H9 (cell line): ENCODE measurements around the gene PAQR5. TPM values are rescaled to one million over a fixed set of nuclear protein-coding genes. Genes with fewer than 3 reads are reported as not detected.

Experiments used
- DNase-seq: peaks from one replicate; pipeline ENCODE4 v3.0.0-alpha.2; 2017
- H2AFZ ChIP-seq: one replicate; pipeline ENCODE4 v1.6.1; 2013; ENCODE audit warnings: mild to moderate bottlenecking, low read length, control low read depth, moderate library complexity
- H2AK5ac ChIP-seq: 2 replicates; pipeline ENCODE4 v1.6.1; 2013; ENCODE audit warnings: low read length, control low read depth, mixed read lengths; ENCODE audit not compliant: insufficient read length
- H2BK120ac ChIP-seq: one replicate; pipeline ENCODE4 v1.6.1; 2013; ENCODE audit warnings: low read depth, mild to moderate bottlenecking, low read length, control low read depth, inconsistent platforms; ENCODE audit not compliant: poor library complexity, severe bottlenecking
- H2BK12ac ChIP-seq: 2 replicates; pipeline ENCODE4 v1.6.1; 2013; ENCODE audit warnings: low read length, control low read depth, mixed read lengths, low read depth; ENCODE audit not compliant: insufficient read length
- H2BK15ac ChIP-seq: 2 replicates; pipeline ENCODE4 v1.6.1; 2013; ENCODE audit warnings: low read depth, low read length, control low read depth
- H2BK20ac ChIP-seq: one replicate; pipeline ENCODE4 v1.6.1; 2013; ENCODE audit warnings: low read depth, mild to moderate bottlenecking, low read length, control low read depth, inconsistent platforms; ENCODE audit not compliant: poor library complexity, severe bottlenecking
- H2BK5ac ChIP-seq: 2 replicates; pipeline ENCODE4 v1.6.1; 2013; ENCODE audit warnings: low read length, control low read depth, mixed read lengths; ENCODE audit not compliant: insufficient read length
- H3K14ac ChIP-seq: 2 replicates; pipeline ENCODE4 v1.6.1; 2013; ENCODE audit warnings: low read length, control low read depth; ENCODE audit not compliant: insufficient read depth
- H3K18ac ChIP-seq: 2 replicates; pipeline ENCODE4 v1.6.1; 2013; ENCODE audit warnings: low read depth, mild to moderate bottlenecking, mixed read lengths, low read length, control low read depth; ENCODE audit not compliant: insufficient read length
- H3K23ac ChIP-seq: 2 replicates; pipeline ENCODE4 v1.6.1; 2013; ENCODE audit warnings: low read length, control low read depth, mixed read lengths, low read depth; ENCODE audit not compliant: insufficient read length
- H3K23me2 ChIP-seq: 2 replicates; pipeline ENCODE4 v1.6.1; 2013; ENCODE audit warnings: low read depth, mild to moderate bottlenecking, mixed read lengths, low read length, control low read depth; ENCODE audit not compliant: insufficient read length, poor library complexity, severe bottlenecking
- H3K27ac ChIP-seq: 2 replicates; pipeline ENCODE4 v1.5.1; 2013; ENCODE audit warnings: low read length, control low read depth, mixed read lengths, low read depth; ENCODE audit not compliant: insufficient read length
- H3K27me3 ChIP-seq: 2 replicates; pipeline ENCODE4 v1.6.1; 2013; ENCODE audit warnings: low read length, control low read depth, inconsistent platforms; ENCODE audit not compliant: insufficient read depth
- H3K4ac ChIP-seq: 2 replicates; pipeline ENCODE4 v1.6.1; 2013; ENCODE audit warnings: low read depth, mild to moderate bottlenecking, control low read depth, inconsistent platforms, low read length, moderate library complexity
- H3K4me1 ChIP-seq: 2 replicates; pipeline ENCODE4 v1.6.1; 2013; ENCODE audit warnings: low read length, control low read depth, inconsistent platforms; ENCODE audit not compliant: insufficient read depth
- H3K4me2 ChIP-seq: 2 replicates; pipeline ENCODE4 v1.6.1; 2013; ENCODE audit warnings: low read length, control low read depth, mixed read lengths; ENCODE audit not compliant: insufficient read length, insufficient read depth
- H3K56ac ChIP-seq: 2 replicates; pipeline ENCODE4 v1.6.1; 2013; ENCODE audit warnings: low read depth, mild to moderate bottlenecking, mixed read lengths, low read length, control low read depth; ENCODE audit not compliant: insufficient read length
- H3K79me1 ChIP-seq: 2 replicates; pipeline ENCODE4 v1.6.1; 2013; ENCODE audit warnings: low read depth, mild to moderate bottlenecking, moderate library complexity, low read length, control low read depth, inconsistent platforms; ENCODE audit not compliant: insufficient read depth, poor library complexity, severe bottlenecking
- H3K79me2 ChIP-seq: 2 replicates; pipeline ENCODE4 v1.6.1; 2013; ENCODE audit warnings: low read length, control low read depth, inconsistent platforms; ENCODE audit not compliant: insufficient read depth
- H3K9ac ChIP-seq: 2 replicates; pipeline ENCODE4 v1.6.1; 2013; ENCODE audit warnings: low read length, control low read depth, mixed read lengths; ENCODE audit not compliant: insufficient read length; ENCODE audit errors: extremely low read depth
- H3K9me3 ChIP-seq: one replicate; pipeline ENCODE4 v1.6.1; 2013; ENCODE audit warnings: low read depth, low read length, inconsistent platforms; ENCODE audit not compliant: control insufficient read depth
- H3T11ph ChIP-seq: one replicate; pipeline ENCODE4 v1.6.1; 2013; ENCODE audit warnings: mild to moderate bottlenecking, low read length, control low read depth, inconsistent platforms
- H4K20me1 ChIP-seq: one replicate; pipeline ENCODE4 v1.6.1; 2013; ENCODE audit not compliant: control insufficient read depth, insufficient read length, insufficient read depth
- H4K5ac ChIP-seq: 2 replicates; pipeline ENCODE4 v1.6.1; 2013; ENCODE audit warnings: low read depth, mild to moderate bottlenecking, mixed read lengths, low read length, control low read depth; ENCODE audit not compliant: insufficient read length
- H4K8ac ChIP-seq: replicated peaks from 2 replicates; pipeline ENCODE4 v1.6.1; 2013; ENCODE audit warnings: low read length, control low read depth, mixed read lengths, low read depth; ENCODE audit not compliant: insufficient read length
- H4K91ac ChIP-seq: 2 replicates; pipeline ENCODE4 v1.6.1; 2013; ENCODE audit warnings: low read depth, mild to moderate bottlenecking, moderate library complexity, mixed read lengths, low read length, control low read depth; ENCODE audit not compliant: insufficient read length
- H3K27ac Mint-ChIP-seq, 3 experiments: 2 replicates in 2 of 3; 3 replicates in 1 of 3; pipeline ENCODE4 v1.8.0; 2020 to 2021; ENCODE audit warnings: mixed read lengths in 3 of 3, mild to moderate bottlenecking in 1 of 3, moderate library complexity in 1 of 3
- H3K27me3 Mint-ChIP-seq: 2 replicates; pipeline ENCODE4 v1.8.0; 2021; ENCODE audit warnings: low read depth, mild to moderate bottlenecking, moderate library complexity, mixed read lengths
- H3K36me3 Mint-ChIP-seq, 3 experiments: 2 replicates in 2 of 3; 3 replicates in 1 of 3; pipeline ENCODE4 v1.8.0; 2020 to 2021; ENCODE audit warnings: low read depth in 3 of 3, mixed read lengths in 3 of 3; ENCODE audit not compliant: insufficient read depth in 1 of 3
- H3K4me1 Mint-ChIP-seq, 2 experiments: 2 replicates each; pipeline ENCODE4 v1.8.0; 2020; ENCODE audit warnings: mixed read lengths in 2 of 2
- H3K4me3 Mint-ChIP-seq, 2 experiments: 2 replicates in 1 of 2; 3 replicates in 1 of 2; pipeline ENCODE4 v1.8.0; 2020 to 2021; ENCODE audit warnings: mild to moderate bottlenecking in 2 of 2, mixed read lengths in 2 of 2, moderate library complexity in 1 of 2
- H3K9me3 Mint-ChIP-seq, 2 experiments: 2 replicates in 1 of 2; 3 replicates in 1 of 2; pipeline ENCODE4 v1.8.0; 2020; ENCODE audit warnings: mild to moderate bottlenecking in 2 of 2, mixed read lengths in 2 of 2, moderate library complexity in 1 of 2
- CTCF ChIP-seq: fragments of 200-600 bp; sonication (generic); conservative IDR thresholded peaks from 3 replicates; pipeline ENCODE4 v1.8.0; 2021; ENCODE audit warnings: antibody characterized with exemption, mild to moderate bottlenecking
- WGBS: extraction: QIAGEN DNeasy Blood & Tissue Kit; methylation state at CpG from one replicate; pipeline ENCODE4 v1.1.7; 2013; ENCODE audit warnings: missing lambda C conversion rate, low lambda C conversion rate, mixed read lengths; ENCODE audit not compliant: insufficient read length; ENCODE audit errors: extremely low coverage; 5-methylcytosine and 5-hydroxymethylcytosine counted together
- total RNA-seq: library from RNA; stranded (reverse); gene quantifications from 2 replicates; pipeline ENCODE4 v1.2.1, GENCODE V29; 2021

The PAQR5 gene
- total RNA-seq, 1 experiment from 2014 or later: 1.6 TPM

GRCh38 chr15:69285834-69286233 lies 12.9 kb upstream of the PAQR5 start:
- Histone ChIP-seq H3K56ac (no peak overlapping the region), H3K9ac (no peak overlapping the region), H3K23ac (no peak overlapping the region), H4K91ac (no peak overlapping the region), H3K9me3 (no peaks in the 10 kb centered on the region), H4K5ac (no peak overlapping the region), H3K79me1 (no peaks in the 10 kb centered on the region), H3K4ac (no peak overlapping the region), H2BK120ac (no peak overlapping the region), H4K8ac (no peak overlapping the region), H3K4me1 (no peaks in the 10 kb centered on the region; the same call in 1 of the 2 replicates), H3K79me2 (no peaks in the 10 kb centered on the region), H2BK5ac (no peak overlapping the region), H2AFZ (no peak overlapping the region), H3T11ph (no peak overlapping the region), H3K14ac (no peak overlapping the region), H4K20me1 (no peaks in the 10 kb centered on the region), H3K4me2 (no peak overlapping the region), H3K18ac (no peak overlapping the region), H3K27ac (no peak overlapping the region), H3K23me2 (peaks cover 2% of the 10 kb centered on the region), H2BK20ac (no peak overlapping the region), H2AK5ac (no peak overlapping the region), H3K27me3 (no peaks in the 10 kb centered on the region), H2BK15ac (no peak overlapping the region), H2BK12ac (no peak overlapping the region)
- TF ChIP-seq CTCF: no peak
- H3K9me3 Mint-ChIP-seq: no peaks in the 10 kb centered on the region
- no peak overlapping the region for H3K4me3 Mint-ChIP-seq
- DNase-seq: no peak
- H3K27ac Mint-ChIP-seq: no peak overlapping the region
- no CpG with 5 or more reads among the region's 12 CpGs for WGBS
- H3K27me3 Mint-ChIP-seq: no peaks in the 10 kb centered on the region
- no peaks in the 10 kb centered on the region for H3K36me3 Mint-ChIP-seq
- peaks cover 9 to 12% of the 10 kb centered on the region in 2 experiments; a peak in 3 of 4 replicates for H3K4me1 Mint-ChIP-seq
